HG03060 (cell line): ENCODE data around the gene METTL5.
"Not testable (repeated sequence)": the region's sequence is repeated elsewhere in the genome, so short reads cannot be mapped to it uniquely, and the experiment has no call there.

Experiments
- ATAC-seq: cut with Tn5 transposase; IDR thresholded peaks from one replicate; pipeline ENCODE4 v1.9.1; 2021; ENCODE audit warnings: low read depth, moderate number of reproducible peaks; ENCODE audit not compliant: unreplicated experiment

METTL5 gene

DNA sequence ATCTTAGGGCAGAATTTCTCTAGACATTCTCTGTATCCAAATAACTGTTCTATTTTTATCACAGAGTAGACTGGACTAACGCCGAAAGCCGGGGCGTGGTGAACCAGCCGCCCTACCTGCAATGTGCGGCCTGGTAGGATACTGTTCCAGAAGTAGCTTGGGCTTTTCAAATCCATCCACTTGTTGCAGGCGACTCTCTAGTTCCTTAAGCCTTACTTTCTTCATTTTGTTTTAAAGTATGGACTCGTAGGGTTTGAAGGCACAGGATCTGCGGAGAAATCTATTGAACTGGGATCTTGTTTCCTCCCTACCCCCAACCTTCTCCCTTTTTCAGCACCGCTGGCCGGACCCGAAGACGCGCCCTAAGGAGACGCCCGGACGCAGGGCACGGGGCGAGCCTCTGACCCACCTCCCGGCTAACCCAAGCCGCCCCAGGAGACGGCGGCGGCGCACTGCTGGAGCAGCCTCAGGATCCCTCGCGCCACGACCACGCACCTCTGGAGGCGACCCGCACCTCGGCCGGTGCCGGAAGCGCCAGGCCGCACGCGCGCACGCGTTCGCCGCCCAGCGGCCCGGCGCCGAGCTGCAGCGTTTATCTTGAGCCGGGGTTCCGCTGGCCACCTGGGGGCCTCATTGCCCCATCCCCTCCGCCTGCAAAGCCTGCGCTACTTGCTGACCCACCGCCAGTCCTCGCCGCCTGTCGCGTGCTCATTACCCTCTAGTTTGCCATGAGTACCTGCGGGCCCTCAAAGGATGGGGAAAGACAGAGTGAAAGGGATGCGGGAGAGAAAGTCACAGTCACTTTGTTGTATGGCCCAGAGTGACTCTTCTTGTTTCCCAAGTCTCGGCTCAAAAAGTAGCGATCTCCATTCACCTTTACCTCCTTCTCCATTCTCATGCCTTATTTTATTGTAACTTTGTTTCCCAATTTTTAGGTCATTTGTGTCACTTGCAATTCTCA lies at the start of gene METTL5:
TSS of gene METTL5 (minus strand) at position 533 of the 961 bp plus-strand sequence. CDS start at position 225, 308 bp downstream.
- peak; percentile 31 for ATAC-seq

DNA sequence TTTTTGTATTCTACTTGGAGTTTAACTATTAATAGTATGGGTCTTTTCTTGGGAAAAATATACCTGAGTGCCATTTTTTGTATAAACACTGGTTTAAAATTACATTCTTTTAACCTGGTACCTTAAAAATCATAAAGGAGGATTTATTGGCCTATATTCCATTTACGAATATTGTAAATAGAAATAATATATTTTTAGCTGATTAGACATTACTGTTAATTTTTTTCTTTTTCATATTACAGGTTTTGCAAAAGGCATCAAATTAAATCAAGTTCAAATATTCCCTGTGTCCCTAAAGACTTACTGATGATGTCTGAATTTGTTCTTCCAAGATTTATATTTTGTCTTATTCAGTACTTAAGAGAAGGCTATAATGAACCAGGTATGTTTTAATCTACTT lies 47.3 kb upstream of the METTL5 start:
- no peak for ATAC-seq

DNA sequence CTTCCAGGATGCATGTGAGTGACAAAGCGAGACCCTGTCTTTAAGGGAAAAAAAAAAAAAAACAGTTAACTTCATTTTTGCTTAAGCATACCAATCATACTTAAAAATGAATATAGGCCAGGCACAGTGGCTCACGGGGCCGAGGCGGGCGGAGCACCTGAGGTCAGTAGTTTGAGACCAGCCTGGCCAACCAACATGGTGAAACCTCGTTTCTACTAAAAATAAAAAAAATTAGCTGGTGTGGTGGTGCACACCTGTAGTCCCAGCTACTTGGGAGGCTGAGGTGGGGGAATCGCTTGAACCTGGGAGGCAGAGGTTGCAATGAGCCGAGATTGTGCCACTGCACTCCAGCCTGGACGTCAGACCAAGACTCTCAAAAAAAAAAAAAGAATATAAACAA lies 46.7 kb upstream of the METTL5 start:
- not testable (repeated sequence) for ATAC-seq

- no peak for ATAC-seq
Observed at GRCh38 chr2:169868951-169869350, 44.2 kb upstream of the METTL5 start.

DNA sequence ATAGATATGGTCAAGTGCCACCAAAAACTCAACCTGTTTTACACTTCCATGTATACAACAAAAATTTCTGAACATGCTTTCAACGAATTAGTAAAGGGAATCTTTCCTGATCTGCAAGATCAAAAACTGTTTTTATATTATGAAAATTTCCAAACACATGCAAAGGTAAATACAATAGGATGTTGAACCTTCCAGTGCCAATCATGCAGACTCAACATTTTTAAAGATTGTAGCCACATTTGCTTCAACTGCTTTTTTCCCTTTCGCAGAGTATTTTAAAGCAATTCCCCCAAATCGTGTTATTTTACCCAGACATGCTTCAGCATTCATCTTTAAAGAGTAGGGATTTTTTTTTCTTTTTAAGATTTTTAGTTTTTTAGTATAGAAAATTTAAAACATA lies 42.9 kb upstream of the METTL5 start:
- ATAC-seq: no peak

- ATAC-seq: not testable (repeated sequence)
Observed at GRCh38 chr2:169866230-169866629, 41.5 kb upstream of the METTL5 start.

GRCh38 chr2:169865492-169865891 lies 40.8 kb upstream of the METTL5 start:
- no peak for ATAC-seq

DNA sequence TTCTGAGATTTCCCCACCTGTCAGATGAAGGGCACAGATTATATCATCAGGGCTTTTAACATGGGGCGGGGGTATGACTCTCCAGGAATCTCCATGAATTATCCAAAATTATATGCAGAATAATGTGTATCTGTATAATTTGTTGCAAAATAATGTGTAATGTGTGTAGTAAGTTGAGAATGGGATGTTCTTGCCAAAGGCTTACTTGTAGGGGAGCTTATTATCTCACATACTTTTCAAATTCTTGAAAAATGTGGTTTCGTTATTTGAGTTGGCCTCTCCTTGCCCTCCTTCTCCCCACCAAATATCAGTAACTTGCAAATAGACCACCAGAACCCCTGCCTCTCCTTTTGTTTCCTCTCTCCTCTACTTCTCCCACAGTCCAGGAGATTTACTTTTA lies 38.1 kb upstream of the METTL5 start:
- no peak for ATAC-seq

DNA sequence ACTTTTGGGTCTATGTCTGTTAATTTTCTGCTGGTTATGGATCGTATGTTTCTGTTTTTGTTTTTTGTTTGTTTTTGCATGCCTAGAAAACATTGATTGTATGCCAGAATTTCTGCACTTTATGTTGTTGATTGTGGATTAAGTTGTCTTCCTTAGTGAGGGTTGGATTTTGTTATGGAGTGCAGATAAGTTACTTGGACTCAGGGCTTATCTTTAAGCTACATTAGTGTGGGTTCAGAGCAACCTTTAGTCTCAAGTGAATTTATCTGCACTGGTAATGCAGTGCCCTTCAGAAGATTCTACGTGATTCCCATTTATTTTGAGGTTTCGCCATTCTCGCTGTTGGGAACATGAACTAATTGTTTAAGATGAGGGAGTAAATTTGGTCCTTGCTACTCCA lies 35.4 kb upstream of the METTL5 start:
- ATAC-seq: no peak

DNA sequence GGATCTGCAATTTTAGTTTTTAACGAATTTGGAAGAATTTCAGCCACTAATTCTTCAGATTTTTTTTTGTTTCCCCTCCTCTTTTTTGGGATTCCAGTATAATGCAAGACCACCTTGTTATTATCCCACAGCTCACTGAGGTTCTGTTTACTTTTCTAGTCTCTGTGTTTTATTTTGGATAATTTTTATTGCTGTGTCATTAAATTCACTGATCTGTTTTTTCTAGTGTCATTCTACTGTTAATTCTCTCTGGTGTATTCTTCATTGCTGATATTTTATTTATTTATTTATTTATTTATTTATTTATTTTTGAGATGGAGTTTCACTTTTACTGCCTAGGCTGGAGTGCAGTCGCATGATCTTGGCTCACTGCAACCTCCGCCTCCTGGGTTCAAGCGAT lies 34.7 kb upstream of the METTL5 start:
- no peak for ATAC-seq

- ATAC-seq: not testable (repeated sequence)
Observed at GRCh38 chr2:169855281-169856258, 30.9 kb upstream of the METTL5 start.

DNA sequence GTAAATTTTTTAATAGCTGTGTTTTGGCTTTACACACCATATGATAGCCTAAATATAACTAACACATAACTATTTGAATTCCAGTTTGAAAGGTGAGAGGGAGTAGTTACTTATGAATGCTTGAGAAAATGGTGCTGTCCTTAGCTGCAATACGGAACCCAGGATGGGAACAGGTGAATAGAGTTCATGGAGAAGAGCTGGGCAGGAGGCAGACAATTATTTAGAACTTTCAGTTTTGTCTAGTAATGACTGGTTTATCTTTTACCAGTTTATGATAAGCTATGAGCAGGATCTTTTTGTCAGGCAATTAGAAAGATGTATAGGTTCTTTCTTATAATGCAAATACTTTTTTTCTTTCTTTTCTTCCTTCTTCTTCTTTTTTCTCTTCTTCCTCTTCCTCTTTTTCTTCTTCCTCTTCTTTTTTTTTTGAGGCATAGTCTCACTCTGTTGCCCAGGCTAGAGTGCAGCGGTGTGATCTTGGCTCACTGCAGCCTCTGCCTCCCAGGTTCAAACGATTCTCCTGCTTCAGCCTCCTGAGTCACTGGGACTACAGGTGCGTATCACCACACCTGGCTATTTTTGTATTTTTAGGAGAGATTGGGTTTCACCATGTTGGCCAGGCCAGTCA lies 28.4 kb upstream of the METTL5 start:
- ATAC-seq: no peak

DNA sequence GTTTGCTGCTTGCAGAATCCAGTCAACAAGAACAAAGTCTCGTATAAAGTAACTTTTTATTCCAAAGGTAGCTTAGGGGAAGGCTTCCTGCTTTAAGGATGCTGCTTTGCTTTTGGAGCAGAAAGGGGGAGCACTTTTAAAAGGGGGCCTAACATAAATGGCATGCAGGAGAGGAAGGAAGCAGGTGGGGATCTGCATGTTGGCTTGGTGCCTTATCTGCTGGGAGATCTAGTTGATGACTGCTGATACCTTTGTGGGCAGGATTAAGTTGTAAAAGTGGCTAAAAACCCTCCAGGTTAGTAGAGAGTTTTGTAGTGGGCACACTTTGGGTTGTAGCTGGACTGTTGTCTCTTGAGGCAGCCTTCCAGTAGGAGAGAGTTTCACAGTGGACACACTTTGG lies 25.0 kb upstream of the METTL5 start:
- no peak for ATAC-seq

DNA sequence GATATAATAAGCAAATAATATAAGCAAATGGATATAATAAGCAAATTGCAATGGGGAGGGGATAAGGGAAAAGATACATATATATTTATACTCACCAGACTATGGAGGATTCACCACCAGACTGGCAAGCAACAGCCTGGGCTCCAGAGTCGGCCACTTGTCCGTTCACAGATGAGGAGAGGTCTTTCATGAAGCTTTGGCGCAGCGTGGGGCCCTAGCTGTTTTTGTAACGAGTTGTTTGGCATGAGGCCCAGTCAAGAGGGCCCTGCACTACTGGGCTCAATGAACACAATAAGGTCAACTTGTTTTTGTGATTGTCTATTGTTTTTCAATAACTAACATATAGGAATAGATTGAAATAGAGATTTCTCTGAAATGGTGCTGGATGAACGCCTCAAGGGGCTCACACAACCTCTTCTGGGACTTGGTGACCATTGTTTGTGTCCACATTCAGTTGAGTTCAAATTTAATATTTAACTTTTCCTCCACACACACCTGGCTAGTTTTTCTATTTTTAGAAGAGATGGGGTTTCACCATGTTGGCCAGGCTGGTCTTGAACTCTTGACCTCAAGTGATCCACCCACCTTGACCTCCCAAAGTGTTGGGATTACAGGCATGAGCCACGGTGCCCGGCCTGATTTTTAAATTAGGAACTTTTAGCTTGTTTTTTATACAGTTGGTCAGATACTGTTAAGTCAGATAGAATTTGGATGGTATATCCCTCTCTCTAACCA lies 24.4 kb upstream of the METTL5 start:
- not testable (repeated sequence) for ATAC-seq

GRCh38 chr2:169845016-169845415 lies 20.3 kb upstream of the METTL5 start:
- no peak for ATAC-seq

- ATAC-seq: not testable (repeated sequence)
Observed at GRCh38 chr2:169841625-169842024, 16.9 kb upstream of the METTL5 start.

GRCh38 chr2:169840747-169841142 lies 16.0 kb upstream of the METTL5 start:
- ATAC-seq: no peak

DNA sequence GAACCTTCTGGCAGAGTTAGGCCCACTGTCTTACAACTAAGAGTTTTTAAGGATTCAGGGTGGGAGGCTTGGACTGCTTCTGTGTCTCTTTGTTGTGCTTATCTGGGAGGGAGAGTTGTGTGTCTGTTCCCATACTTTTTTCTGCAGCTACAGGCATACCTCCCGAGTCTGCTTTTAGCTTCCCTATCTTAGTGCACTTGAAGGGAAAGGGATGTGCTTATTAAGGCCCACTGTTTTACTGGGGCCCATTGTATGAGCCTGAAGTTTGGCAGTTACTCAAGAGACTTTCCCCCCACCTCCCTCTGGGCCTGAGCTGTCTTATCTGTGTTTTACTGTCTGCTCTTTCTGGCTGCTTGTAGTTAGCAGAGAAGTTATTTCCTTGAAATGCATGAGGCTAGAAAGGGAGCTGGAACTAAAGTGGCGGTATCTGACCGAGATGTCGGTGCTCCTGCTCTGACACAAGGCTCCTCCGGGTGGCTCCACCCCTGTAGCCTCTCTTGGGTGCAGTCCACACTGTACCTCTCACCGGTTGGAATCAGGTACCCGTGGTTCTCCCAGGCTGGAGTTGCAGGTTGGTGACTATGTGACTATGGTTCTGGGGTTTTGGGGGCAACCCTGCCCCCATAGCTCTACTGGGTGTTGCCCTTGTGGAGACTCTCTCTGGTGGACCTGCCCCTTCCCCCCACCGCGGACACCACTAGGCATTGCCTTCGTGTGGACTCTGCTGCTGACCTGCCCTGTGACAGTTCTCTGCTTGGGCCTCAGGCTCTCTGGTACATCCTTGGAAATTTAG lies 15.4 kb upstream of the METTL5 start:
- no peak for ATAC-seq
